HG03460 (cell line): ENCODE results near the gene EN1.
A peak's percentile ranks its signal among the peaks of the same experiment; 100 is the strongest.

Source experiments
- ATAC-seq: cut with Tn5 transposase; IDR thresholded peaks from one replicate; pipeline ENCODE4 v1.9.1; 2021; ENCODE audit not compliant: unreplicated experiment

EN1 gene

GRCh38 chr2:118846953-118847761 is at the start of gene EN1:
Gene EN1, minus strand, starts transcription at chr2:118847648. Its CDS starts 481 bp downstream, at chr2:118847167.
- ATAC-seq: no peak

DNA sequence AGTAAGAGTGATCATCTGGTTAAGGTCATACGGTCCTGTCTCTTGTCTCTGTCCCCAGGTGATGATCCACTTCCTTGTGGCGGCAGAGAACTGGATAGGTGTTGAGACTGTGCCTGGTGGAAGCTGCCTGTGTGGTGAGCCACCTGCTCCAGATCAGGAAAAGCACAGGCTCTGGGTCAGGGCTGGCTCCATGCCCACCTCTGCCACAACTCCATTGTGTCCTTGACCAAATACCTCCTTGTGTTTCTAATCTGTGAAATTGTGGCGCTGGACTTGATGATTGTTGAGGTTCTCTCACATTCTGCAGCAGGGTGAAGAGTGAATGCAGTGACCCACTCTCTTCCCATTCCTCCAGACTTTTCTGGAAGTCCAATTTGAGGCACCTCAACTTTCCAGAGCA is 45.7 kb upstream of the EN1 start:
- no peak for ATAC-seq

GRCh38 chr2:118889995-118890394 is 42.5 kb upstream of the EN1 start:
- ATAC-seq: no peak

- ATAC-seq: no peak
These were observed 36.3 kb upstream of the EN1 start for GRCh38 chr2:118883792-118884191.

DNA sequence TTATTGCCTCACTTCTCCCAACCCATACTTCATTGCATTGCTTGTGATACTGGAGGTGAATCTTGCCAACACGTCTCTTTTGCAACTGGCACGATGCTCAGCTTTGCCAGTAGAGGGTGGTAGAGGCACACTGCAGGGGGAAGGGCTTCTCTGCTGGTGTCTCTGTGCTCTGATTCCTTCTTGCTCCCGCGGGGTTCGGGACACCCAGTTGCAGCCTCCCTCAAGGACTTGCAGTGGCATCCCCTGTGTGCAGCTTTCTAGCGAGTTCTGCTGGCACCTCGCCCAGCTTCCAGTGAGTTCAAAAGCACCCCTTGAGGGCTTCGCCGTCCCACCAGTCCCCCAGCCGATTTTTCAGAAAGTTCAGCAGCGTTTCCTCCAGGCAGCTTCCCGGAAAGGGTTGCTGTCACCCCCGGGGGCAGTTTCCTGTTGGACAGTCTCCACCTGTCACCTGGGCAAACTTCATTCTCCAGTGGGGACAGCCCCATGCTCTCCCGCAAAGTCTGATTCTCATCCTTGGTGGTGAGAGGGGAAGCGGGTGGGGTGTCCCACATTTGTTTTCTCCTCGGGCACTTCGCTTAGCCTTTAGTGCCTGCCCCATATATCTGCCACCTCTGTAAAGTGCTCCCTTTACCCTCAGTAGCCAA is 35.4 kb upstream of the EN1 start:
- ATAC-seq: peak; percentile 80

DNA sequence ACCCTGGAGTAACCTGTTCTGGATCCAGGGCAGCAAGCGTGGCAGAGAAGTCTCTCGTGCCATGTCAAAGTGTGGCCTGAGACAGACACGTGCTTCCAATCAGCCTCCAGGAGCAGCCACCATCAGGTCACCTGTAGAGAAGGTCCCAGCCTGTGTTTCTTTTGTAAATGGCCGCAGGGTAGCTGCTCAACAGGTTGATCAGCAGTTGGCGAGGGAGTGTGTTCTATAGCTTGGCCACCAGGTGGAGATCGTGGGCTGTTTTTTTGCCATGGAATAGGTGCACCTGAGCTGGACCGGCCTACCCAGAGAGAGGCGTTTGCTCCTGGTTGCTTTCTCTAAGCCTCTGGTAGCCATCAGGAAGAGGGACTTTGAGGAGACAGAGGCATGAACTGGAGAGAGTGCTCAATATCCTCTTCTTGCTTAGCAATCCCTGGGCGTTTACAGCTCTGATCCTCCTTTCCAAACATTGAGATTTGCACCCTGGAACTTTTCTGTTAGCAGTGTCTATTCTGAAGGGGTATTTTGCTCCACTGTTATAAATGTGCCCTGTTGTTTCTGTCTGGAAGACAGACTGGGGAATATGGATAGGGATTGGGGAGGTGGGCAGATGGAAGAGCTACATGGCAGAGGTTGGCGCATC is 34.2 kb upstream of the EN1 start:
- ATAC-seq: peak; percentile 86

DNA sequence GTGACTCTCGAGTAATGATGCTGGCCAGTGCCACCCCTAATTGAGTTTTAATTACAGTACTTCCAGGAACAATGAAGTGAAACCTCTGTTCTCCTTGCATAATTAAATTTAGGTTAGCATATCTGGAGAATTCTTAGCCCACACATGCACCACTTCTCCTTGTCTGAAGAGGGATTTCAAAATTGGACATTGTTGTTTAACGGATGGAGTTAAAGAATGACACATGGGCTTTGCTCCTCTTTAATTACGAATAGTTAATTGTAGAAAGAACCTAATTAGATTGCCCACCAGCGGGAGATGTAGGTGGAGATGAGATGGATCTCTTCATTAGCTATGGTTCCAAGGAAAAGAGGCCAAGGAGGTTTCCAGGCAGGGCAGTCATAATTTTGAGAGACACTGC is 33.1 kb upstream of the EN1 start:
- ATAC-seq: no peak

DNA sequence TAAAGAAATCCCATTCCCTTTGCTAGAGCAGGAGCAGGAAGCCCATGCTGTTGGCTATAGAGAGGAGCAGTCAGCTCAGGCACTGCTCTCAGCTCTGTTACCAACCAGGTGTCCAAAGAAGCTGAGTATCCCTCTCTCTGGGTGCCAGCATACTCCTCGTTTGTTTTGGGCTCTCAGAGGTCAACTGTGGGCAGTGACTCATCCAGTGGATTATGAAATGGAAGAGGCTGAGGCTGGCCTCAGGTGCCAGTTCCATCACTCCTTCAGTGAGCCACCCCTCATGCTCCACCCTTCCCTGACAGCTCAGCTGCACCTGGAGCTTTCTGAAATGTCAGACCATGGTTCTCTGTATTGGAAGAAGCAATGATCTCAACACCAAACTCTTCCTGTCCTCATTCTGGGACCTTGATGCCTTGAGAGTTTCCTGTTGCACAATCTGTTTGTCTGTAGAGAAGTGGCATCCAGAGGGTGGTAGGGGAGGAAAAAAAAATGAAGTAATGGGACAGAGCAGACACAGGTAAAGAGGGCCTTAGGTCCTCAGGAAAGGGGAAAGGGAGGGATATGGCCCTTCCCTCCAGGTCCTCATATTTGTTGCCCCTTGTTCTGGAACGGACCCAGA is 31.2 kb upstream of the EN1 start:
- ATAC-seq: no peak

DNA sequence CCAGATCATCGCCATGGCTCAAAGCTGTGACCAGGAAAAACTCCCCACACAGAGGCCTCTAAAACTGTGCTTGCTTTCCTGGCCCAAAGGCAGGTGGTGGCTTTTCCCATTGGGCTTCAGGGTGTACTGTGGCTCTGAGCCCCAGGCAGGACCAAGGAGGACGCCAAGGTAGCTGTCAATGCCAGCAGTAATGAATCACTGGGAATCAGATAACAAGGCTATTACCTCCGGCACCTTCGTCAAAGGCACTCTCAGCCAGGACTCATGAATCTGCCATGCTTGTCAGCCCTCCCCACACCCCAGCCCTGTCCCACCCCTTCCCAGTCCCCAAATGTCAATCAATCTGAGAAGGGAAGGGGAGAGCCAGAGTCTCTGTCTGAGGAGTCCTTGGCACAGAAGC is 27.9 kb upstream of the EN1 start:
- no peak for ATAC-seq

- no peak for ATAC-seq
These were observed 26.9 kb upstream of the EN1 start for GRCh38 chr2:118874324-118874723.

GRCh38 chr2:118865106-118865505 is 17.7 kb upstream of the EN1 start:
- peak; percentile 91 for ATAC-seq

DNA sequence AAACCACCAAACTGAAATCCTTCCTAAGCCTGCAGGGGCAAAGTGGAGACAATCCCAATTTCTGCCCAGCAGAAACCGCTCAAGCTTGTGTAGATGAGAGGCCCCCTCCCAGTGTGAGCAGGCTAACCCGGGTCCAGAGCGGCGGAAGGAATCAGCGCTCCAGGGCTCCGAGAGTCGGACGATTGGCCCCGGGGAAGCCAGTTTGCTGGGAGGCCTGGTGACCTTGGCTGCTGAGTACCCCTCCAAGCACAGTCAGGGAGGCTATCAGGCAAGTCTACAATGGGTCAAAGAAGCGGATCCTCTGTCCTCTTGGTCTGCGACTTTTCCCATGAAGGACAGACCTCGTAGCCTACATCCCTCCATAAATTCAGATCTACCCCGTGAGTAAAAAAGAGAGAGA is 16.8 kb upstream of the EN1 start:
- no peak for ATAC-seq

DNA sequence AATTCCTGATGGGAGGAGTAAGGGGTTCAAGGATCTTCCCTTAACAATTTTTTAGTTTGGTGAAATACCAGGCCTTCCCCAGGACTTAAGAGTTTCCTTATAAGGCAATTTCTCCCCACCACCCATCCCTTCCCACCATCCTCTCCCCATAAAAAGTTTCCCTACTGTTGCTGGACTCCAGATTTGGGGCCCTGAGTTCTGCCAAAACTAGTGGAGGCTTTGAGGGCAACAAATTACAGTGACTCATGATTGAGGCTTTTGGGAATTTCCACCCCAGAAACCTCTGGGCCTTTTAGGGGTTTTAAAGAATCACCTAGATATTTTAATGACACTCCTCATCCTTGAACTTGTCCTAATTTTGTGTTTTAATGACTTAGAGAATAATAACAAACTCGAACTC is 14.3 kb upstream of the EN1 start:
- ATAC-seq: no peak

GRCh38 chr2:118861242-118861641 is 13.8 kb upstream of the EN1 start:
- ATAC-seq: no peak

GRCh38 chr2:118860506-118860905 is 13.1 kb upstream of the EN1 start:
- ATAC-seq: no peak

GRCh38 chr2:118859157-118859770 is 11.8 kb upstream of the EN1 start:
- ATAC-seq: no peak

GRCh38 chr2:118858485-118859156 is 11.2 kb upstream of the EN1 start:
- ATAC-seq: no peak

- no peak for ATAC-seq
These were observed 10.4 kb upstream of the EN1 start for GRCh38 chr2:118857677-118858484.

- ATAC-seq: no peak
These were observed 9.7 kb upstream of the EN1 start for GRCh38 chr2:118856978-118857676.
